Fibroblast of lung (primary cell): ENCODE data around the gene ZNF408. TPM values are rescaled to one million over a fixed set of nuclear protein-coding genes. Genes with fewer than 3 reads are reported as not detected.

Experiments used
- DNase-seq, 2 donors: peaks; one replicate each; pipeline versions ENCODE4 v3.0.0 to v3.0.0-alpha.2; 2010; ENCODE audit warnings: low read depth in 2 of 2
- H2AFZ ChIP-seq: 2 replicates; pipeline ENCODE4 v1.5.1; 2012; ENCODE audit warnings: low read length, control low read depth, inconsistent platforms
- H3K27ac ChIP-seq: 2 replicates; pipeline ENCODE4 v1.5.1; 2011; ENCODE audit warnings: low read length, control low read depth; ENCODE audit not compliant: insufficient read depth
- H3K27me3 ChIP-seq: 2 replicates; pipeline ENCODE4 v1.5.1; 2011; ENCODE audit warnings: mild to moderate bottlenecking, low read length; ENCODE audit not compliant: control insufficient read depth, insufficient read depth
- H3K36me3 ChIP-seq: 2 replicates; pipeline ENCODE4 v1.5.1; 2011; ENCODE audit warnings: low read length; ENCODE audit not compliant: control insufficient read depth, insufficient read depth
- H3K4me1 ChIP-seq: 2 replicates; pipeline ENCODE4 v1.5.1; 2011; ENCODE audit warnings: low read length; ENCODE audit not compliant: control insufficient read depth, insufficient read depth; ENCODE audit errors: extremely low read depth
- H3K4me2 ChIP-seq: 2 replicates; pipeline ENCODE4 v1.5.1; 2011; ENCODE audit warnings: low read length, control low read depth; ENCODE audit not compliant: insufficient read depth; ENCODE audit errors: extremely low read depth
- H3K4me3 ChIP-seq, 4 experiments: fragments of 200-600 bp in 1 of 4; sonication (generic) in 1 of 4; replicated peaks in 1 of 4; 2 replicates each; pipeline ENCODE4 v1.5.1; 2011 to 2016; ENCODE audit warnings: low read length in 4 of 4, low read depth in 3 of 4, mild to moderate bottlenecking in 3 of 4, control low read depth in 2 of 4, inconsistent platforms in 1 of 4, mixed read lengths in 1 of 4; ENCODE audit not compliant: insufficient read depth in 1 of 4; ENCODE audit errors: control extremely low read depth in 1 of 4
- H3K79me2 ChIP-seq: 2 replicates; pipeline ENCODE4 v1.5.1; 2012; ENCODE audit warnings: mild to moderate bottlenecking, low read length, inconsistent platforms; ENCODE audit not compliant: control insufficient read depth, insufficient read depth
- H3K9ac ChIP-seq: 2 replicates; pipeline ENCODE4 v1.5.1; 2011; ENCODE audit warnings: mild to moderate bottlenecking, low read length, control low read depth; ENCODE audit not compliant: insufficient read depth
- H3K9me3 ChIP-seq: 2 replicates; pipeline ENCODE4 v1.5.1; 2012; ENCODE audit warnings: low read depth, low read length; ENCODE audit not compliant: control insufficient read depth, insufficient read depth
- H4K20me1 ChIP-seq: 2 replicates; pipeline ENCODE4 v1.5.1; 2011; ENCODE audit warnings: low read length; ENCODE audit not compliant: control insufficient read depth, insufficient read depth; ENCODE audit errors: extremely low read depth
- CTCF ChIP-seq, 2 donors: IDR thresholded peaks in 1 of 2; conservative IDR thresholded peaks in 1 of 2; 1 replicate in 1 of 2; 2 replicates in 1 of 2; pipeline ENCODE4 v1.5.1; 2011 to 2012; ENCODE audit warnings: low read length in 2 of 2, control low read depth in 1 of 2, inconsistent platforms in 1 of 2, low read depth in 1 of 2, mild to moderate bottlenecking in 1 of 2
- EZH2 ChIP-seq: IDR thresholded peaks from 2 replicates; pipeline ENCODE4 v1.5.1; 2012; ENCODE audit warnings: low read length, control low read depth, mild to moderate bottlenecking; ENCODE audit errors: missing control alignments
- polyA plus RNA-seq, 2 donors: library from polyadenylated mRNA; depleted of rRNA in 1 of 2; stranded (reverse) in 1 of 2; unstranded in 1 of 2; fragments of >200 nt; gene quantifications; 2 replicates each; pipeline ENCODE4 v1.2.1, GENCODE V29; 2011 to 2012; ENCODE audit warnings: missing spikeins in 1 of 2
- total RNA-seq: library from RNA; depleted of rRNA; stranded (reverse); fragments of >200 nt; gene quantifications from 2 replicates; pipeline ENCODE4 v1.2.1, GENCODE V29; 2014

ZNF408 gene
- total and polyA plus RNA-seq, 2 donors (not counting 1 experiment from before 2014, with no cell fraction given), result 4.2 to 7.9 TPM

DNA sequence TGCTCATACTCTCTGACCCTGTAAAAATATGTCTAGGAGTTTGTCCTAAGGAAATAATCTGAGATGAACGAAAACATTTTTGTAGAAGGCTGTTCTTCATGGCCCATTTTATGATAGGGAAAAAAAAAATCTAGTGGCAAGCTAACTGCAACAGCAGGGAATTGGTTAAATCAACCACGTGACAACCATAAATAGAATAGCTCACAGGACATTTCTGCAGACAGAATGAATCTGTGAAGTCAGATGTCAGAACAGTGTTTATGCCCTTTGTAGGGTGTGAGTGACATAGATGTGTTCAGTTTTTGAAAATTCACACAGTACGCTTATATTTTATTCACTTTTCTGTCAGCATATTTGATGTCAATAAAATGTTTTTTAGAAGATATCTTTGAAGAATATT is 16.5 kb upstream of the ZNF408 start:
- no peaks in the 10 kb centered on the region for H3K9me3 ChIP-seq
- DNase-seq, result no peak
- H3K4me1 ChIP-seq, result peaks cover 24% of the 10 kb centered on the region
- H3K4me3 ChIP-seq, result no peak overlapping the region
- H3K27ac ChIP-seq, result no peak overlapping the region
- H3K9ac ChIP-seq, result no peak overlapping the region
- H3K36me3 ChIP-seq, result peaks cover 24% of the 10 kb centered on the region
- TF ChIP-seq EZH2, result no peak
- no peak for TF ChIP-seq CTCF (conservative IDR thresholded peaks at IDR 0.05 in 1 of 2, IDR thresholded peaks at IDR 0.05 in 1 of 2; ENCODE audit: low read depth in 1 of 2, low read length in 2 of 2)
- no peaks in the 10 kb centered on the region for H3K79me2 ChIP-seq
- H2AFZ ChIP-seq, result no peak overlapping the region
- H3K27me3 ChIP-seq, result no peaks in the 10 kb centered on the region
- H3K4me2 ChIP-seq, result no peak overlapping the region
- no peaks in the 10 kb centered on the region for H4K20me1 ChIP-seq

- H3K4me2 ChIP-seq, result no peak overlapping the region
- H2AFZ ChIP-seq, result peak overlapping the region; percentile 21
- no peaks in the 10 kb centered on the region for H3K79me2 ChIP-seq
- H3K9ac ChIP-seq, result no peak overlapping the region
- peak overlapping the region; percentile 89 for H3K27ac ChIP-seq
- no peak for TF ChIP-seq CTCF (conservative IDR thresholded peaks at IDR 0.05 in 1 of 2, IDR thresholded peaks at IDR 0.05 in 1 of 2; ENCODE audit: low read depth in 1 of 2, low read length in 2 of 2)
- TF ChIP-seq EZH2, result no peak
- H3K4me3 ChIP-seq, result peak overlapping the region in 1 of 4 experiments; percentile 17
- peak; percentile 85 to 92 for DNase-seq
- H4K20me1 ChIP-seq, result no peaks in the 10 kb centered on the region
- H3K27me3 ChIP-seq, result no peaks in the 10 kb centered on the region
- H3K36me3 ChIP-seq, result peaks cover 14% of the 10 kb centered on the region
- no peaks in the 10 kb centered on the region for H3K9me3 ChIP-seq
- H3K4me1 ChIP-seq, result peaks cover 24% of the 10 kb centered on the region
Measured at GRCh38 chr11:46686886-46687795, 13.7 kb upstream of the ZNF408 start.

GRCh38 chr11:46690702-46691101 is 10.1 kb upstream of the ZNF408 start:
- H3K4me2 ChIP-seq, result no peak overlapping the region
- TF ChIP-seq CTCF (conservative IDR thresholded peaks at IDR 0.05 in 1 of 2, IDR thresholded peaks at IDR 0.05 in 1 of 2; ENCODE audit: low read depth in 1 of 2, low read length in 2 of 2) (no peak), EZH2 (no peak)

More at GRCh38 chr11:46690702-46691101, 10.1 kb upstream of the ZNF408 start:
- DNase-seq, result no peak
- H3K27ac ChIP-seq, result no peak overlapping the region
- H4K20me1 ChIP-seq, result no peaks in the 10 kb centered on the region
- peaks cover 31% of the 10 kb centered on the region for H3K36me3 ChIP-seq
- H3K4me3 ChIP-seq, result no peak overlapping the region
- no peak overlapping the region for H3K9ac ChIP-seq
- H3K79me2 ChIP-seq, result no peaks in the 10 kb centered on the region
- peaks cover 23% of the 10 kb centered on the region for H3K4me1 ChIP-seq
- H3K27me3 ChIP-seq, result no peaks in the 10 kb centered on the region
- H3K9me3 ChIP-seq, result no peaks in the 10 kb centered on the region
- H2AFZ ChIP-seq, result no peak overlapping the region
